HG03135 (cell line): ENCODE data around the gene BMP6.

Source experiments
- ATAC-seq: cut with Tn5 transposase; IDR thresholded peaks from one replicate; pipeline ENCODE4 v1.9.1; 2021; ENCODE audit warnings: mild to moderate bottlenecking, moderate library complexity; ENCODE audit not compliant: unreplicated experiment

BMP6 gene

DNA sequence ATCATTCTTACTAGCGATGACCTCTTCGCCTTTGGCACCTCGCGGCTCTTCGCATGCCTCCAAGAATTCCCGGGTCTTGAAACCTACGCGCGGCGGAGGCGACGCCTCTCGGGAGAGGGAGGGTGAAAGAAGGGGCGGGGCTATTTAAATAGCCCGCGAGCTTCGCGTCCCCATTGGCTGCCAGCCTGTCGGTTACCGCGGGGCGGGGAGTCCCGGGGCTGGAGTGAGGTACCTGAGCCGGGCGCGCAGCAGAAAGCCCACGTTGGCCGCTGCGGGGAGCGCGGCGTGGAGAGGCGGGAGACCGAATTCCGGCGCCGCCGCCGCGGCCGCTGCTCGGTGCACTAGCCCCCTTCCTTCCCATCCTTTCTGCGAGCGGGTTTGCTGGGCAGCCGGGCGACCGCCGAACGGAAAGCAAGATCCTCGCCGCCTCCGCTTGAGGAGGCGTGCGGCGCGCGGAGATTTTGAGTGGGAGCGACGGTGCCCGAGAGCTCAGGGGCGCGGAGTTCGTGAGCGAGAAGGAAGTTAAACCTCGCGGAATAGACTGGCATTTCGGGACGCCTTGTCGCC, at the start of gene BMP6:
Gene BMP6 (plus strand): TSS at position 251 of the 567 bp plus-strand sequence. CDS start 857 bp downstream, outside the sequence.
- peak; percentile 75 for ATAC-seq

DNA sequence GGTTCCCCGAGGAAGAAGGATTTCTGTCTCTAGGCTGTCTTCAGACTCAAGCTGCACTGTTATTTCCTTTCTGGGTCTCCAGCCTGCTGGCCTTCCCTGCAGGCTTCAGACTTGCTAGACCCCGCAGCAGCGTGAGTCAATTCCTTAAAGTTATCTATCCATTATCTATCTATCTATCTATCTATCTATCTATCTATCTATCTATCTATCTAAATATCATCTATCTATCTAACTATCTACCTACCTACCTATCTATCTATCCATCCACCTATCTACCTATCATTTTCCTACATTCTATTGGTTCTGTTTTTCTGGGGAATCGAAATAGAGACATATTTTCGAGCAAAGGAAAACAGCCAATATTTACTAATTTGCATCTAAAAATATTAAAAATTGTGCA, 48.7 kb upstream of the BMP6 start:
- ATAC-seq, result no peak

DNA sequence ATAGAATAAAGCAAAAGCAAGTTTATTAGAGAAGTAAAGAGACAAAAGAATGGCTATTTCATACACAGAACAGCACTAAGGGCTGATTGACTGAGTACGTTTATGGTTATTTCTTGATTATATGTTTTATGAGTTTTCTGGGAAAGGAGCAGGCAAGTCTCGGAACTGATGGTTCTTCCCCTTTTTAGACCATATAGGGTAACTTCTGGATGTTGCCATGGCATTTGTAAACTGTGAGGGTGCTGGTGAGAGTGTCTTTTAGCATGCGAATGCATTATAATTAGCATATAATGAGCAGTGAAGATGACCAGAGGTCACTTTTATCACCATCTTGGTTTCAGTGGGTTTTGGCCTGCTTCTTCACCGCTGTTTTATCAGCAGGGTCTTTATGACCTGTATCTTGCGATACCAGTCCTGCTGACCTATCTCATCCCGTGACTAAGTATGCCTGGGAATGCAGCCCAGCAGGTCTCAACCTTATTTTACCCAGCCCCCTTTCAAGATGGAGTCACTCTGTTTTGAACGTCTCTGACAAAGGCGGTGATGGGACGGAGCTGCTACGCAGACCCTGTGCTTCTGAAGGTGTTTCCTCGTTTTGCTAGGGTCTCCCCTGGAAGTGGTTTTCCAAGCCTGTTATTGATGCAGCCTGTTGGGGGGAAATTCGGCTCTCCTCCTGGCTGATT, 45.4 kb upstream of the BMP6 start:
- no peak for ATAC-seq

GRCh38 chr6:7681449-7681848, 44.5 kb upstream of the BMP6 start:
- no peak for ATAC-seq

- ATAC-seq, result no peak
Observed at GRCh38 chr6:7684076-7684475, 41.8 kb upstream of the BMP6 start.

GRCh38 chr6:7684843-7685242, 41.1 kb upstream of the BMP6 start:
- ATAC-seq, result no peak

- no peak for ATAC-seq
Observed at GRCh38 chr6:7685276-7685675, 40.6 kb upstream of the BMP6 start.

- ATAC-seq, result no peak
Observed at GRCh38 chr6:7687145-7688111, 38.5 kb upstream of the BMP6 start.

DNA sequence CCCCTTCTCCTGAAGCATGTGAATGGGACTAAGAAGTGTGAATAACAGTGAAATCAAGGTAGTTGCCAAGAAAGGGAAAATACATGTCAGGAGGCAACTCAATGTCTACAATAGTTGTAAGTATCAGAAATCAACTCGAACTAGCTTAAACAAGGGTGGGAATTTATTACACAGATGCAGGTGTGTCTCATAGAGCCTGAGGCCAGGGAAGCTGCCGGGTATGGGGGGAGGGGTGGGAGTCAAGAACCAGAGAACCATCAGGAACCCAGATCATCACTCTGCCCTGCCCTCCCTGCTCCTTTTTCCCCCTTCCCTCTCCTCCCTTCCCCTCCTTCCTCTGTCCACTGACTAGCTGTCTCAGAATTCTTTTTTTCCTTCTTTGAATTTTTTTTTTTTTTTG, 34.9 kb upstream of the BMP6 start:
- ATAC-seq, result no peak

GRCh38 chr6:7691675-7692452, 34.0 kb upstream of the BMP6 start:
- no peak for ATAC-seq

GRCh38 chr6:7692453-7692784, 33.5 kb upstream of the BMP6 start:
- no peak for ATAC-seq

DNA sequence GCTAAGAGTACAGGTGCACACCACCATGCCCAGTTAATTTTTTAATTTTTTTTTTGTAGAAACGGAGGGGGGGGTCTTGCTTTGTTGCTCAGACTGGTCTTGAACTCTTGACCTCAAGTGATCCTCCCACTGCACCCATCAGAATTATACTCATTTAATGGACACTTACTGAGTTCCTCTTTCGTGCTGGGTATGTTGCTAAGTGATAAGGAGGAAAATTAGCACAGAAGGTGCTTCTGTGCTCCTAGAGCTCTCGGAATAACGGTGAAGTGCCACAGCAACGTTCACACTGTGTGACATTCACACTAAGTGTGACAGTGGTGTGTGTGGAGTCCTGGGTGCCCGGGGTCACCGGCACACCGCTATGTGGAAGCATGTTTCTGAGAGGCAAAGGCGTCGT, 32.1 kb upstream of the BMP6 start:
- no peak for ATAC-seq

- ATAC-seq, result no peak
Observed at GRCh38 chr6:7696061-7696460, 29.8 kb upstream of the BMP6 start.

DNA sequence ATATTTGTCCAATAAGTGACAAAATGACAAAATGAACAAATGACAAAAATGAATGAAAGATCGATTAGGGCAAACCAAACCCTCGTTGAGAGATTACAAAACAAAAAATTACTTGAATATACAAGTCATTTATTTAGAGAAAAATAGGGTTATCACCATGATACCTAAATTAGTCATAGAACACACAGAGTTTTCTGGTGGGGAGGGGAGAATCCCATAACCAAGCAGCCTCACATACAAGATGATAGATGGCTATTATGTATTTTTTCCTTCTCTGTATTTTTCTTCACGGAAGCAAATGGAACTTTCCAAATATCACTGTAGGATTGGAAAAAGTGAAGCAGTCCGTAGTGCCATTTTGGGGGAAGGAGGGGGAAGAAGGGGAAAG, 28.5 kb upstream of the BMP6 start:
- no peak for ATAC-seq

DNA sequence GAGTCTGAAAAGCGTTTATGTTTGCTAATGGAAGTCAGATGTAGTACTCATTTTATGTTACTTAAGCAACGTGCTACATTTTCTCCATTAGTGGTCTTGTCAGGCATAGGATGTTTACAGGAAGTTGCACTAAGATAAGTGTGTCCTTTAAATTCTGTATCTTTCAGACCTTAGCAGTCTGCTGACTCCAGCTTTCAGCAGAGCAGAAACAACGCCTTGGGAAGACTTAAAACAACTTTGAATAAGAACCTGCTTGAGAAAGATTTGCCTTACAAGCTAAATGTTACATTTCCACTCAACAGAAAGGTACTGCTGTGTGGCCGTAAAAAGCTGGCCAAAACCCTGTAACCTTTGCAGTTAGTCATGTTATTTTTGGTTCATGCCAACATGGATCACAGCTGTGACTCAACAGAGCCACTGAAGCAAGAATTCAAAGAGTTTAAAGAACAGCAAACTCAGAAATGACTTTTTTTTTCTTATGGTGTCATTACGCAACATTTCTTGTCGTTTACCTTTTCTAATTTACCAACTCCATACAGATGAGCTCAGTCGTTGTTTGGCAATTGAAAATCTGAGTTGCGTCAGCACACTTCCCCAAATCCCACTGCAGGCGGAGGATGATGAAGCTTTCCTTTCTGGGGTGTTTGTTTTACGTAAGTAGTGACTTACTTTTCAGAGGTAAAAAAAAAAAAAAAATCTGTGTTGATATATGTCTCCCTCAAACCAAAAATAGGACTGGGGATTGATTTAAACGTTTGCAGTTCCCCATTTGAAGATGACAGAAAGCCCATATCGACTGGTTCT, 27.9 kb upstream of the BMP6 start:
- ATAC-seq, result no peak

- ATAC-seq, result no peak
Observed at GRCh38 chr6:7701212-7701834, 24.6 kb upstream of the BMP6 start.

- ATAC-seq, result no peak
Observed at GRCh38 chr6:7703148-7703680, 22.7 kb upstream of the BMP6 start.

DNA sequence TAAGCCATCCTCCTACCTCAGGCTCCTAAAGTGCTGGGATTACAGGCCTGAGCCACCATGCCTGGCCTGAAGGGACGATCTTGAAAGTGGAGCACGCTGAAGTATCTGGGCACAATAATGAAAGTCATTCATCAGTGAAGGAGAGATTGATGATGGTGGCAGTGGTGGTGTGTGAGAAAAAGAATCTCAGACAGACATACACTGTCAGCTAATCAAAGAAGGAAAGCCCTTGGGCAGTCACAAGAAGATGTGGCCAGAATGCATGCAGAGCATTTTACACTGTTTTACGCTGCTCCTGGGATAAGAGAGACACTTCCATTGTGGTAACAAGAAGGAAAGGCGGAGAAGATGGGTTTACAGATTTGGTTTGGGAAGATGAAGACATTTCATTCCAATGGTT, 20.4 kb upstream of the BMP6 start:
- ATAC-seq, result no peak

DNA sequence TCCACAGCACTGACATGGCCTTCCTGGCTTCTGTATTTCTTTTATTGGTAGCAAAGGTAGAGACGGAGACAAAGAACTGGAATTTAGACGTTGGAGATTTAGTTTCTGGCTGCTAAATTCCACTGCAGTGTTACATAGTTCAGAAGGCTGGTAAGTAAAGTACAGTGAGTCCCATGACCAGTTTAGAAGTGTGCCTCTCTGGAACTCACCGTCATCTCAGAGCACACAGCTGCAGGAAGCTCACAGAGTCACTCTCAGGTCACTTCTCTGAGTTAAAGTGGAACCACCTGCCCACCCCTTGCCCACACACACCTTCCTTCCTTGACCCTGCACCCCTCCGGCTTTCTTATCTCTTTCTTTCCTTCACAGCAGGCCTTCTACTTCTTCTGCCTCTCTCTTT, 19.6 kb upstream of the BMP6 start:
- no peak for ATAC-seq

- no peak for ATAC-seq
Observed at GRCh38 chr6:7707787-7708186, 18.1 kb upstream of the BMP6 start.
